Erythroblast (primary cell): ENCODE data around the gene DDX39B.

Experiments
- GATA1 ChIP-seq: IDR thresholded peaks from 2 replicates; pipeline ENCODE4 v1.6.1; 2011; ENCODE audit warnings: low read depth, mild to moderate bottlenecking, control low read depth, low read length, moderate library complexity
- POLR2A ChIP-seq: IDR thresholded peaks from 2 replicates; pipeline ENCODE4 v1.6.1; 2011; ENCODE audit warnings: mild to moderate bottlenecking, low read length

DNA sequence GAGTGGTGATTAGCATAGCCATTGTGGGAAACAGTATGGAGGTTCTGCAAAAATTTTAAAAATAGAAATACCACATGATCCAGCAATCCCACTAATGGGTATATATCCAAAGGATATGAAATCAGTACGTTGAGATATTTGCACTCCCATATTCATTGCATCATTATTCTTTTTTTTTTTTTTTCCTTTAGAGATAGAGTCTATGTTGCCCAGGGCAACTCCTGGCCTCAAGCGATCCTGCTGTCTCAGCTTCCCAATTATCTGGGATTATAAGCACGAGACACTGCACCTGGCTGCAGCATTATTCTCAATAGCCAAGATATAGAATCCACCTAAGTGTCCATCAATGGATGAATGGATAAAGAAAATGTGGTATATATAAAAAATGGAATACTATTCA, 20.0 kb downstream of the DDX39B start:
- TF ChIP-seq POLR2A (no peak), GATA1 (no peak)
